Panc1 (cell line): ENCODE data around the gene CTLA4. TPM values are rescaled to one million over a fixed set of nuclear protein-coding genes. Genes with fewer than 3 reads are reported as not detected.
A peak's percentile ranks its signal among the peaks of the same experiment; 100 is the strongest.

Experiments used
- ATAC-seq: fragments of 200-7000 bp; cut with Tn5 transposase; 2 replicates; pipeline ENCODE4 v1.9.1; 2020; ENCODE audit warnings: mild to moderate bottlenecking, moderate library complexity
- BruUV-seq: library from RNA; stranded (reverse); fragments of 400-500 nt; replicated peaks from 2 replicates; lab custom pipeline; 2021; lab: Mats Ljungman, UMichigan
- CTCF ChIA-PET: fragments of 300-600 bp; sonication (Branson Sonifier 250); formaldehyde crosslinking; loops from one replicate; lab custom pipeline; 2022; ENCODE audit warnings: antibody characterized with exemption; lab: Charles Lee
- POLR2A ChIA-PET: fragments of 300-600 bp; sonication (Branson Sonifier 250); formaldehyde crosslinking; loops from one replicate; lab custom pipeline; 2022; ENCODE audit warnings: antibody characterized with exemption; lab: Charles Lee
- DNase-seq: peaks from one replicate; pipeline ENCODE4 v3.0.0-alpha.2; 2010; ENCODE audit warnings: low read depth, low spot score
- H3K27ac ChIP-seq: 2 replicates; pipeline ENCODE4 v1.5.1; 2011; ENCODE audit warnings: mild to moderate bottlenecking, low read length, inconsistent platforms
- H3K27me3 ChIP-seq: fragments of 200-500 bp; sonication (Bioruptor generic); 2 replicates; pipeline ENCODE4 v1.6.0; 2014; ENCODE audit warnings: low read length, inconsistent platforms; ENCODE audit not compliant: control insufficient read depth, insufficient read depth
- H3K36me3 ChIP-seq: fragments of 200-500 bp; sonication (Bioruptor generic); 2 replicates; pipeline ENCODE4 v1.5.1; 2014; ENCODE audit warnings: inconsistent platforms, mild to moderate bottlenecking, low read length, moderate library complexity; ENCODE audit not compliant: control insufficient read depth, insufficient read depth
- H3K4me1 ChIP-seq: 2 replicates; pipeline ENCODE4 v1.5.1; 2011; ENCODE audit warnings: inconsistent platforms, mild to moderate bottlenecking, low read length, moderate library complexity; ENCODE audit not compliant: control insufficient read depth, insufficient read depth
- H3K4me3 ChIP-seq, 2 experiments: 2 replicates each; pipeline ENCODE4 v1.5.1; 2011 to 2012; ENCODE audit warnings: low read depth in 2 of 2, low read length in 2 of 2, mild to moderate bottlenecking in 2 of 2, inconsistent platforms in 1 of 2, moderate library complexity in 1 of 2
- H3K9me3 ChIP-seq: fragments of 200-500 bp; sonication (Bioruptor generic); 2 replicates; pipeline ENCODE4 v1.5.1; 2014; ENCODE audit warnings: low read depth, mild to moderate bottlenecking, inconsistent platforms, low read length, moderate library complexity; ENCODE audit not compliant: control insufficient read depth, insufficient read depth
- CTCF ChIP-seq: fragments of 450-650 bp; IDR thresholded peaks from 2 replicates; pipeline ENCODE4 v1.5.1; 2017; ENCODE audit warnings: mild to moderate bottlenecking
- POLR2AphosphoS5 ChIP-seq: IDR thresholded peaks from 2 replicates; pipeline ENCODE4 v1.6.1; 2012; ENCODE audit warnings: mild to moderate bottlenecking, low read depth, low read length, moderate library complexity
- REST ChIP-seq, 2 experiments: IDR thresholded peaks; 2 replicates each; pipeline ENCODE4 v1.6.1; 2011 to 2012; ENCODE audit warnings: low read depth in 2 of 2, control low read depth in 1 of 2, low read length in 1 of 2, mild to moderate bottlenecking in 1 of 2, moderate library complexity in 1 of 2; ENCODE audit not compliant: insufficient read depth in 1 of 2
- SIN3A ChIP-seq: IDR thresholded peaks from 2 replicates; pipeline ENCODE4 v1.6.1; 2012; ENCODE audit warnings: low read depth, mild to moderate bottlenecking, low read length, moderate library complexity, borderline replicate concordance; ENCODE audit not compliant: insufficient read depth
- TCF7L2 ChIP-seq: IDR thresholded peaks from 2 replicates; pipeline ENCODE4 v1.6.1; 2011; ENCODE audit warnings: mild to moderate bottlenecking, low read depth, low read length, inconsistent platforms
- in situ Hi-C: cut with HindIII; loops from 2 replicates; pipeline ENCODE4 v1.10.0; 2016; ENCODE audit warnings: low sequenced_read_pairs, low pct_unique_long_range_greater_than_20kb
- intact Hi-C: fragments of 100-400 bp; cut with micrococcal nuclease; formaldehyde crosslinking; loops from one replicate; pipeline ENCODE4 v1.10.0; 2022; ENCODE audit not compliant: unreplicated experiment
- total RNA-seq: library from RNA; stranded (reverse); gene quantifications from one replicate; pipeline ENCODE4 v1.2.1, GENCODE V29; 2021; ENCODE audit not compliant: unreplicated experiment

The CTLA4 gene
- total RNA-seq, 1 experiment from 2014 or later, result 0.08 TPM

GRCh38 chr2:203855274-203855673, 12.3 kb upstream of the CTLA4 start:
- Histone ChIP-seq H3K9me3 (no peaks in the 10 kb centered on the region), H3K27me3 (peaks cover 17% of the 10 kb centered on the region), H3K4me3 (no peak overlapping the region), H3K4me1 (no peaks in the 10 kb centered on the region), H3K36me3 (no peaks in the 10 kb centered on the region), H3K27ac (no peak overlapping the region)
- DNase-seq (no peak), ATAC-seq (no peak)
- no TSS peak for BruUV-seq
- in situ Hi-C loops (no loop called here), intact Hi-C loops (no loop called here)
- ChIA-PET CTCF (no interaction called here), POLR2A (no interaction called here)
- no peak for TF ChIP-seq POLR2AphosphoS5

DNA sequence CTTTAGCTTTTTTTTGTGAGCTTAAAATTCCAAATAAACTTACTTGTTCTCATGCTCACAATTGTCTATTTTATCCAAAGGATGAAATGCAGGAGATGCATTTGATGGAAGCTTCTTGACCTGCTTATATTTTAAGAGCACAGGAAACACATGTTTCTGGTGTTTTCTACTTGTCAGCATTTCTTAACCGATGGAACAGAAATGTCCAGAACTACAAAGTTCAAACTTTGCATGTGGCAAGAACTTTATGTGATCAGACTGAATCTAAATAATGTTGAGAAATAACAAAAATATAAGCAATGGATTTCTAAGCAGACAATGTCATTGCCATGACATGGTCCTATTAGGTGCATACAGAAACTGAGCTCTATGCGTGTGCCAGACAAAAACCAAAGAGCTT, 9.9 kb upstream of the CTLA4 start:
- POLR2A ChIA-PET, result no interaction called here
- ATAC-seq, result no peak
- no peaks in the 10 kb centered on the region for H3K36me3 ChIP-seq
- no peaks in the 10 kb centered on the region for H3K4me1 ChIP-seq
- no peaks in the 10 kb centered on the region for H3K9me3 ChIP-seq
- peaks cover 22% of the 10 kb centered on the region for H3K27me3 ChIP-seq
- no peak overlapping the region for H3K27ac ChIP-seq
- CTCF ChIA-PET, result interaction anchor here (0.8 kb wide), 1 partner anchor 42 kb away, joined by 3 read pairs; no protein-coding TSS in a partner anchor
- DNase-seq, result no peak
- in situ Hi-C loops, result no loop called here
- TF ChIP-seq TCF7L2 (no peak), SIN3A (no peak), REST (IDR thresholded peaks at IDR 0.05; ENCODE audit: insufficient read depth in 1 of 2, low read depth in 2 of 2, low read length in 1 of 2) (no peak), POLR2AphosphoS5 (no peak), CTCF (no peak)
- H3K4me3 ChIP-seq, result no peak overlapping the region
- intact Hi-C loops, result no loop called here
- BruUV-seq, result no TSS peak

DNA sequence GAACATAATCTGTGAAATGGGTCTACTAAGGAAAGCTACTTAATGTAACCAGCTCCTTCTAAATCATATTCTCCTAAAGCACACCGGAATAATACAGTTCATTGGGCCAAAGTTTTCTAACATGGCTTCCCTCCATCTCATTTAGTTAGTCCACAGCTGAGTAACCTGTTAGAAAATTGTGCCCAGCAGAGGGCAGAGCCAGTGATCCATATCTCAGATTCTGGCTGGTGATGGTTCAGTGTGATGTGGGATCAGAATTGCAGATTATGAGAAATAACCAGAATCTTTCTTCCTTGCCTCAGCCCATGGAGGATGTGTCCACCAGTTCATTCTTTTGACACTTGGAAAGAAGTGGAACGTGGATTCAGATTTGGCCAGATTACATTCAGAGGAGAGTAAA, 9.4 kb upstream of the CTLA4 start:
- H3K27me3 ChIP-seq, result peaks cover 25% of the 10 kb centered on the region
- POLR2A ChIA-PET, result no interaction called here
- ATAC-seq, result no peak

More for the DNA sequence above, 9.4 kb upstream of the CTLA4 start:
- in situ Hi-C loops (no loop called here), intact Hi-C loops (no loop called here)
- Histone ChIP-seq H3K36me3 (no peaks in the 10 kb centered on the region), H3K27ac (no peak overlapping the region), H3K4me1 (no peaks in the 10 kb centered on the region), H3K4me3 (no peak overlapping the region), H3K9me3 (no peaks in the 10 kb centered on the region)
- no peak for TF ChIP-seq POLR2AphosphoS5
- no peak for TF ChIP-seq SIN3A
- peak; percentile 12; the same call in 1 of the 2 replicates for TF ChIP-seq CTCF
- no peak for TF ChIP-seq TCF7L2
- TF ChIP-seq REST (IDR thresholded peaks at IDR 0.05; ENCODE audit: insufficient read depth in 1 of 2, low read depth in 2 of 2, low read length in 1 of 2), result no peak
- no TSS peak for BruUV-seq
- CTCF ChIA-PET, result interaction anchor here (0.8 kb wide), 1 partner anchor 43 kb away, joined by 3 read pairs; no protein-coding TSS in a partner anchor
- no peak for DNase-seq
